CD8-positive, alpha-beta memory T cell (primary cell): Measurements from ENCODE around the gene ABCC6. TPM values are rescaled to one million over a fixed set of nuclear protein-coding genes. Genes with fewer than 3 reads are reported as not detected.

Source experiments
- CTCF ChIA-PET: fragments of 350-600 bp; sonication (Branson Sonifier 250); formaldehyde crosslinking; loops from one replicate; lab custom pipeline; 2021; ENCODE audit warnings: antibody characterized with exemption; lab: Charles Lee
- POLR2A ChIA-PET: fragments of 350-600 bp; sonication (Branson Sonifier 250); formaldehyde crosslinking; loops from one replicate; lab custom pipeline; 2021; ENCODE audit warnings: antibody characterized with exemption; lab: Charles Lee
- DNase-seq, 5 donors: peaks; one replicate each; pipeline versions ENCODE4 v3.0.0 to v3.0.0-alpha.2; 2020 to 2022; ENCODE audit warnings: mixed read lengths in 1 of 5
- H3K27ac ChIP-seq: one replicate; pipeline ENCODE4 v1.7.0; 2013; ENCODE audit warnings: low read depth, mild to moderate bottlenecking, low read length, moderate library complexity
- H3K27me3 ChIP-seq: 2 replicates; pipeline ENCODE4 v1.7.0; 2013; ENCODE audit warnings: low read length, mild to moderate bottlenecking; ENCODE audit not compliant: insufficient read depth, poor library complexity, severe bottlenecking
- H3K36me3 ChIP-seq: 2 replicates; pipeline ENCODE4 v1.7.0; 2013; ENCODE audit warnings: mild to moderate bottlenecking, low read length, moderate library complexity; ENCODE audit not compliant: insufficient read depth
- H3K4me1 ChIP-seq: 2 replicates; pipeline ENCODE4 v1.7.0; 2013; ENCODE audit warnings: mild to moderate bottlenecking, low read length, moderate library complexity; ENCODE audit not compliant: insufficient read depth
- H3K4me3 ChIP-seq: 2 replicates; pipeline ENCODE4 v1.7.0; 2013; ENCODE audit warnings: mild to moderate bottlenecking, low read length
- H3K9me3 ChIP-seq: 2 replicates; pipeline ENCODE4 v1.7.0; 2013; ENCODE audit warnings: mild to moderate bottlenecking, low read length
- H3K27ac Mint-ChIP-seq, 8 donors: one replicate each; pipeline ENCODE4 v1.8.0; 2020 to 2021; ENCODE audit warnings: mixed read lengths in 8 of 8, mild to moderate bottlenecking in 6 of 8, inconsistent platforms in 3 of 8, moderate library complexity in 3 of 8
- H3K27me3 Mint-ChIP-seq, 2 donors: one replicate each; pipeline ENCODE4 v1.8.0; 2020 to 2021; ENCODE audit warnings: mixed read lengths in 2 of 2, mild to moderate bottlenecking in 1 of 2, moderate library complexity in 1 of 2
- H3K36me3 Mint-ChIP-seq, 3 donors: one replicate each; pipeline ENCODE4 v1.8.0; 2020 to 2021; ENCODE audit warnings: mixed read lengths in 3 of 3, inconsistent platforms in 1 of 3, mild to moderate bottlenecking in 1 of 3
- H3K4me1 Mint-ChIP-seq, 3 donors: one replicate each; pipeline ENCODE4 v1.8.0; 2020 to 2021; ENCODE audit warnings: mixed read lengths in 3 of 3, inconsistent platforms in 1 of 3, mild to moderate bottlenecking in 1 of 3
- H3K4me3 Mint-ChIP-seq, 7 donors: one replicate each; pipeline ENCODE4 v1.8.0; 2020 to 2021; ENCODE audit warnings: mixed read lengths in 7 of 7, mild to moderate bottlenecking in 6 of 7, moderate library complexity in 4 of 7, inconsistent platforms in 2 of 7
- H3K9me3 Mint-ChIP-seq, 5 donors: one replicate each; pipeline ENCODE4 v1.8.0; 2020 to 2022; ENCODE audit warnings: mixed read lengths in 5 of 5, mild to moderate bottlenecking in 3 of 5, moderate library complexity in 2 of 5, inconsistent platforms in 1 of 5
- polyA plus RNA-seq: library from polyadenylated mRNA; unstranded; fragments of 300-500 nt; fragmentation: Illumina TruSeq; gene quantifications from one replicate; pipeline ENCODE4 v1.2.3, GENCODE V29; 2021
- total RNA-seq, 2 experiments: library from RNA; stranded (reverse); gene quantifications; one replicate each; pipeline ENCODE4 v1.2.3, GENCODE V29; 2021

ABCC6 gene
- total and polyA plus RNA-seq, 3 experiments from 2014 or later: 0.18 TPM; not detected in 2

DNA sequence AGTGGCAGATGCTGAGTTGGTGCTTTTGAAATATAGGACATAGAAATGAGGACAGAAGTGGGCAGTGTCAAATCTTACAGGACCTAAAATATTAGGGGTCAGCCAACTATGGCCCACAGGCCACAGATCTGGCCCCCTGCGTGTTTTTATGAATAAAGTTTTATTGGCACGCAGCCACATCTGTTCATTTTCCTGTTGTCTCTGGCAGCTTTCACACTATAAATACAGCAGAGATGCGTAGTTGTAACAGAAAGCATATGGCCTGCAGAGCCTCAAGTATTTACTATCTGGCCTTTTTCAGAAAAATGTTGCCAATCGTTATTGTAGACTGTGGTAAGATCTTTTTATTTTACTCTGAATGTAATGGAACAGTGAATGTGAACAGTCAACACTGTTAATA is 82.8 kb downstream of the ABCC6 start:
- H3K9me3 ChIP-seq: no peaks in the 10 kb centered on the region
- peaks cover 36% of the 10 kb centered on the region for H3K36me3 ChIP-seq
- H3K4me3 Mint-ChIP-seq: no peak overlapping the region
- no peak overlapping the region for H3K27ac ChIP-seq
- ChIA-PET CTCF (no interaction called here), POLR2A (no interaction called here)
- no peak overlapping the region for H3K4me3 ChIP-seq
- no peaks in the 10 kb centered on the region for H3K4me1 ChIP-seq
- H3K9me3 Mint-ChIP-seq: no peaks in the 10 kb centered on the region
- H3K4me1 Mint-ChIP-seq: peaks cover 0 to 1% (median 0%) of the 10 kb centered on the region in 3 donors
- H3K27me3 ChIP-seq: no peaks in the 10 kb centered on the region
- no peaks in the 10 kb centered on the region for H3K27me3 Mint-ChIP-seq
- DNase-seq: no peak
- H3K36me3 Mint-ChIP-seq: peaks cover 7 to 89% (median 21%) of the 10 kb centered on the region in 3 donors
- no peak overlapping the region for H3K27ac Mint-ChIP-seq

DNA sequence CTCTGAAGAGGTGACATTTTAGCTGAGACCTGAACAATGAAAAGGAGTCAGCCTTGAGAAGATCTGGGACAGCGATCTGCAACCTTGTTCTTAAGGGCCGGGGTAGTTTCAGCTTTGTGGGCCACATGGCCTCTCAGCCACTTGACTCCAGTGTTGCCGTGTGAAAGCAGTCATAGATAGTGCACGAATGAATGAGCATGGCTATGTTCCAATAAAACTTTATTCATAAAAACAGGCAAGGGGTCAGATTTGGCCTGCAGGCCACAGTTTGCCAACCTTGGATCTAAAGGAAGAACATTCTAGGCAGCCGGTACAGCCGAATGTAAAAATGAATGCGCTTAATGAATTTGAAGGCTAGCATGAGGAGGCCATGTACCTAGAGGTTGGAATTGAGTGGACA is 83.5 kb downstream of the ABCC6 start:
- Mint-ChIP-seq H3K27me3 (no peaks in the 10 kb centered on the region), H3K9me3 (no peaks in the 10 kb centered on the region), H3K36me3 (peaks cover 11 to 89% (median 25%) of the 10 kb centered on the region in 3 donors), H3K4me1 (peaks cover 0 to 1% (median 0%) of the 10 kb centered on the region in 3 donors), H3K27ac (peak overlapping the region in 2 of 8 donors; percentile 51 to 68), H3K4me3 (no peak overlapping the region)
- no peaks in the 10 kb centered on the region for H3K27me3 ChIP-seq
- no peaks in the 10 kb centered on the region for H3K4me1 ChIP-seq
- no peak for DNase-seq
- ChIA-PET POLR2A (no interaction called here), CTCF (no interaction called here)
- H3K36me3 ChIP-seq: peaks cover 40% of the 10 kb centered on the region
- no peak overlapping the region for H3K4me3 ChIP-seq
- H3K27ac ChIP-seq: no peak overlapping the region
- H3K9me3 ChIP-seq: no peaks in the 10 kb centered on the region

DNA sequence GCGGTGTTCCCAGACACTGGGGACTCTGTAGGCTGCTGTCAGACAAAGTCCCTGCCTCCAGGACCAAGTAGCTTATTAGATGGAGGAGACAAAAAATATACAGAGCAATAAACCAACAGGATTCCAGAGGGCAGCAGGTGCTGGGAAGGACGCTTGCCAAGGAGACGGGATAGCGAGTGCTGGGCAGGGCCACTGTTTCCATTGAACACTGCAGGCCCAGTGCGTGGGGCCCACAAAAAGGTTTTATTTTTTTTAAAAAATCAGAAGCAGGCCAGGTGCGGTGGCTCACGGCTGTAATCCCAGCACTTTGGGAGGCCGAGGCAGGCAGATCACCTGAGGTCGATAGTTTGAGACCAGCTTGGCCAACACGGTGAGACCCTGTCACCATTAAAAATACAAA is 84.2 kb downstream of the ABCC6 start:
- H3K27me3 ChIP-seq: no peaks in the 10 kb centered on the region
- no peaks in the 10 kb centered on the region for H3K27me3 Mint-ChIP-seq
- no peaks in the 10 kb centered on the region for H3K9me3 Mint-ChIP-seq
- POLR2A ChIA-PET: no interaction called here
- peaks cover 0 to 1% (median 0%) of the 10 kb centered on the region in 3 donors for H3K4me1 Mint-ChIP-seq
- H3K27ac Mint-ChIP-seq: peak overlapping the region in 1 of 8 donors; percentile 74
- CTCF ChIA-PET: no interaction called here
- peaks cover 46% of the 10 kb centered on the region for H3K36me3 ChIP-seq
- H3K27ac ChIP-seq: no peak overlapping the region
- no peak overlapping the region for H3K4me3 Mint-ChIP-seq
- no peaks in the 10 kb centered on the region for H3K4me1 ChIP-seq
- H3K36me3 Mint-ChIP-seq: peaks cover 12 to 90% (median 27%) of the 10 kb centered on the region in 3 donors
- H3K4me3 ChIP-seq: no peak overlapping the region
- DNase-seq: no peak
- H3K9me3 ChIP-seq: no peaks in the 10 kb centered on the region

DNA sequence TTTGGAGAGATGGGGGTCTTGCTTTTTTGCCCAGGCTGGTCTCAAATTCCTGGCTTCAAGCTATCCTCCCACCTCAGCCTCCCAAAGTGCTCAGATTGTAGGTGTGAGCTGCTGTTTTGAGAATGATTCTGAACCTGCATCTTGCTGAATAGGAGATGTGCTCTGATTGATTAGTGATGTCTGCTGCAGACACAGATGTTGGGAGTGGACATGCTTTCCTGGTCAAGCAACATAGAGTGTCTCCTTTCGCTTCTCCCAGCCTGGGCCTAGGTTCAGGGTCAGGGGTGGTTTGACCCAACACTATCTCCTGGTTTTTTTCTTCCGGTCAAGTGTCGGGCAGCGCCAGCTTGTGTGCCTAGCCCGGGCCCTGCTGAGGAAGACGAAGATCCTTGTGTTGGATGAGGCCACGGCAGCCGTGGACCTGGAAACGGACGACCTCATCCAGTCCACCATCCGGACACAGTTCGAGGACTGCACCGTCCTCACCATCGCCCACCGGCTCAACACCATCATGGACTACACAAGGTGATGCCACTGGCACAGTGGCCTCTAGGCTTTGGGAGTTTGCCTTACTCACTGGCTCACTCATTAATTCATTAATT is 85.2 kb downstream of the ABCC6 start:
- Mint-ChIP-seq H3K27ac (no peak overlapping the region), H3K27me3 (no peaks in the 10 kb centered on the region), H3K4me3 (no peak overlapping the region), H3K36me3 (peaks cover 15 to 91% (median 33%) of the 10 kb centered on the region in 3 donors), H3K4me1 (no peaks in the 10 kb centered on the region), H3K9me3 (no peaks in the 10 kb centered on the region)
- CTCF ChIA-PET: no interaction called here
- Histone ChIP-seq H3K27ac (no peak overlapping the region), H3K4me1 (no peaks in the 10 kb centered on the region), H3K36me3 (peaks cover 55% of the 10 kb centered on the region), H3K4me3 (no peak overlapping the region), H3K9me3 (no peaks in the 10 kb centered on the region), H3K27me3 (no peaks in the 10 kb centered on the region)
- DNase-seq: no peak
- POLR2A ChIA-PET: no interaction called here

DNA sequence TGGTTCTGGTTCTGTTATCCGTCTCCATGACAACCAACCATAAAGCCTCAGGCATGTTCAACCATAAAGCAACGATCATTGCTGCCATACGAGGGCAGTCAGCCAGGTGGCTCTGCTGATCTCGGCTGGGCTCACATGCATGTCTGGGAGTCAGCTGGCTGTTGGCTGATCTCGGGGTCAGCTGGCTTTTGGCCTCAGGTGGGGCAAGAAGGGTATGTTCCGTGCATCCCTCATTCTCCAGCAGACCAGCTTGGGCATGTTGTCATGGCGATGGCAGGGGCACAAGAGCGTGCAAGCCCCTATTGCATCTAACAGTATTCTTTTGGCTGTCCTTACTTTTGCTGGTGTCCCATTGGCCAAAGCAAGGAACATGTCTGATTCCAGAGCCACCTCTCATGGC is 86.2 kb downstream of the ABCC6 start:
- H3K9me3 Mint-ChIP-seq: no peaks in the 10 kb centered on the region
- no peaks in the 10 kb centered on the region for H3K27me3 ChIP-seq
- no peak overlapping the region for H3K27ac Mint-ChIP-seq
- no peaks in the 10 kb centered on the region for H3K27me3 Mint-ChIP-seq
- H3K4me3 ChIP-seq: no peak overlapping the region
- H3K27ac ChIP-seq: no peak overlapping the region
- H3K36me3 Mint-ChIP-seq: peaks cover 15 to 91% (median 28%) of the 10 kb centered on the region in 3 donors
- H3K9me3 ChIP-seq: no peaks in the 10 kb centered on the region
- POLR2A ChIA-PET: no interaction called here
- H3K36me3 ChIP-seq: peaks cover 60% of the 10 kb centered on the region
- CTCF ChIA-PET: no interaction called here
- DNase-seq: no peak
- H3K4me3 Mint-ChIP-seq: no peak overlapping the region
- H3K4me1 ChIP-seq: no peaks in the 10 kb centered on the region
- no peaks in the 10 kb centered on the region for H3K4me1 Mint-ChIP-seq

DNA sequence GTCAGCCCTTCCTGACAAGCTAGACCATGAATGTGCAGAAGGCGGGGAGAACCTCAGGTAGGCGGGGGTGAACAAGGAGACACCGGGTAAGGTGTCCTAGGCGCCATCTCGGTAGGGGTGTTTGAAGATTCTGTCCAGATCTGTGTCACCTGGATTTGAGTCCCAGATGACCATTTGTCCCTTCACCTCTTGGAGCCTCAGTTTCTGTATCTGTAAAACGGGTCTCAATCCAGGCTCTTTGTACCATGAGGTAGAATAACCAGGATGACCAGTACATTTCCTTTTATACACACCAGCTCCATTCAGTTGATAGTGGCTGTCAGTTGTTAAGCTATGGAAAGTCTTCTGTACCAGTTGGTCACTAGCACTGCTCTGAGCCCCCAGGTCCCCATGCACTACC is 86.7 kb downstream of the ABCC6 start:
- no peaks in the 10 kb centered on the region for H3K9me3 ChIP-seq
- CTCF ChIA-PET: no interaction called here
- no peak overlapping the region for H3K4me3 ChIP-seq
- H3K27ac ChIP-seq: no peak overlapping the region
- Mint-ChIP-seq H3K36me3 (peaks cover 15 to 92% (median 26%) of the 10 kb centered on the region in 3 donors), H3K27me3 (no peaks in the 10 kb centered on the region), H3K27ac (peak overlapping the region in 1 of 8 donors; percentile 56), H3K4me1 (no peaks in the 10 kb centered on the region), H3K9me3 (no peaks in the 10 kb centered on the region), H3K4me3 (no peak overlapping the region)
- peaks cover 64% of the 10 kb centered on the region for H3K36me3 ChIP-seq
- no peaks in the 10 kb centered on the region for H3K4me1 ChIP-seq
- no peaks in the 10 kb centered on the region for H3K27me3 ChIP-seq
- POLR2A ChIA-PET: no interaction called here
- DNase-seq: no peak

DNA sequence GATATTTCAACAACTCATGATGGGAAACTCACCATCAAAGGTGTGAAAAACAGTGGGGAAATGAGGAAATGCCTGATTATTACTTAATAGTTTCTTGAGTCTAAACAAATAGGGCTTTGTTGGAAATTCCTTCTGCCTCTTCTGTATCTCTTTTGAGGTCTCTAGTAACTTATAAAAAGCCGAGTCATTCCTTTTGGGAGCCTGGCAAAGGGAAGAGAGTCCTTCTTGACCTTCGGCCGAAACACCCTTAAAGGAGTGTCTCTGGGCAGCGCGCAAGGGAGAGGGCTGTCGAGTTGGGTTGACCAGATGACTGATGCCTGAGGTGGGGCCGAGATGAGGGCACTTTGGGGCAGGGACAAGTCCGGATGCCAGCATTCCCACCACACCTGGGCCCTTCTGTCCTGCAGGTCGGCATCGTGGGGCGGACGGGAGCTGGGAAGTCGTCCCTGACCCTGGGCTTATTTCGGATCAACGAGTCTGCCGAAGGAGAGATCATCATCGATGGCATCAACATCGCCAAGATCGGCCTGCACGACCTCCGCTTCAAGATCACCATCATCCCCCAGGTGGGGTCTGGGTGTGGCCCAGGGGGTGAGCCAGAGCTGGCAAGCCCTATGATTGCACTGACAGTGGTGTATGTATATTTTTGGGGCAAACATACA is 89.2 kb downstream of the ABCC6 start:
- no peak overlapping the region for H3K4me3 Mint-ChIP-seq
- Histone ChIP-seq H3K9me3 (no peaks in the 10 kb centered on the region), H3K36me3 (peaks cover 58% of the 10 kb centered on the region), H3K4me3 (no peak overlapping the region), H3K27ac (no peak overlapping the region), H3K4me1 (no peaks in the 10 kb centered on the region), H3K27me3 (no peaks in the 10 kb centered on the region)
- H3K36me3 Mint-ChIP-seq: peaks cover 9 to 92% (median 21%) of the 10 kb centered on the region in 3 donors
- no peak overlapping the region for H3K27ac Mint-ChIP-seq
- CTCF ChIA-PET: no interaction called here
- POLR2A ChIA-PET: no interaction called here
- DNase-seq: no peak
- H3K4me1 Mint-ChIP-seq: no peaks in the 10 kb centered on the region
- peaks cover 0 to 2% of the 10 kb centered on the region in 2 donors for H3K27me3 Mint-ChIP-seq
- no peaks in the 10 kb centered on the region for H3K9me3 Mint-ChIP-seq

DNA sequence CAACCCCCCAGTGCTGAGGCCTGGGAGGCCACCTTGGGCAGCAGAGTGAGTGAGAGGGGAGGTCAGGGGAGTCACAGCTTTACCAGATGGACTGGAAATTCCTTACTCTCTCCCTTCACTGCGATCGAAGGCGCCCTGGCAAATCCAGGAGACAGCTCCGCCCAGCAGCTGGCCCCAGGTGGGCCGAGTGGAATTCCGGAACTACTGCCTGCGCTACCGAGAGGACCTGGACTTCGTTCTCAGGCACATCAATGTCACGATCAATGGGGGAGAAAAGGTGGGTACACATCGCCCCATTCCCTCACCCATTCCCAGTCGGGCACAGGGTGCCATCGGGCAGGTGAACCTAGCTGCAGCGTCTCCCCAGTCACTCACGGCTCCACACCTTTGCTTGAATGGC is 91.6 kb downstream of the ABCC6 start:
- CTCF ChIA-PET: no interaction called here
- H3K36me3 ChIP-seq: peaks cover 49% of the 10 kb centered on the region
- DNase-seq: no peak
- Mint-ChIP-seq H3K27me3 (peaks cover 0 to 2% of the 10 kb centered on the region in 2 donors), H3K27ac (peak overlapping the region in 2 of 8 donors; percentile 74 to 78), H3K9me3 (no peaks in the 10 kb centered on the region), H3K36me3 (peaks cover 9 to 82% (median 21%) of the 10 kb centered on the region in 3 donors), H3K4me3 (no peak overlapping the region), H3K4me1 (peaks cover 0 to 5% (median 3%) of the 10 kb centered on the region in 3 donors)
- H3K27ac ChIP-seq: no peak overlapping the region
- H3K4me3 ChIP-seq: no peak overlapping the region
- POLR2A ChIA-PET: no interaction called here
- no peaks in the 10 kb centered on the region for H3K27me3 ChIP-seq
- no peaks in the 10 kb centered on the region for H3K4me1 ChIP-seq
- no peaks in the 10 kb centered on the region for H3K9me3 ChIP-seq
